Bronchial epithelial cell (primary cell): Measurements from ENCODE around the gene CD7. TPM values are rescaled to one million over a fixed set of nuclear protein-coding genes. Genes with fewer than 3 reads are reported as not detected.

Experiments used
- DNase-seq: peaks from one replicate; pipeline ENCODE4 v3.0.0-alpha.2; 2010; ENCODE audit warnings: low read depth
- FAIRE-seq: peaks from 2 replicates; lab custom pipeline; 2011; peaks lifted over from hg19 to GRCh38; lab: Jason Lieb, UNC
- H3K27me3 ChIP-seq: 2 replicates; pipeline ENCODE4 v1.5.1; 2011; ENCODE audit warnings: low read length; ENCODE audit not compliant: control insufficient read depth, insufficient read depth
- H3K36me3 ChIP-seq: 2 replicates; pipeline ENCODE4 v1.5.1; 2011; ENCODE audit warnings: low read length; ENCODE audit not compliant: control insufficient read depth, insufficient read depth
- H3K4me3 ChIP-seq: 2 replicates; pipeline ENCODE4 v1.5.1; 2011; ENCODE audit warnings: mild to moderate bottlenecking, low read depth, low read length, control low read depth
- CTCF ChIP-seq: IDR thresholded peaks from 2 replicates; pipeline ENCODE4 v1.5.1; 2011; ENCODE audit warnings: mild to moderate bottlenecking, moderate library complexity, low read length, control low read depth, inconsistent platforms; ENCODE audit not compliant: insufficient read depth, severe bottlenecking
- total RNA-seq: library from RNA; depleted of rRNA; stranded (reverse); fragments of >200 nt; gene quantifications from 2 replicates; pipeline ENCODE4 v1.2.1, GENCODE V29; 2014

Gene CD7
- total RNA-seq, 1 donor from 2014 or later = not detected

DNA sequence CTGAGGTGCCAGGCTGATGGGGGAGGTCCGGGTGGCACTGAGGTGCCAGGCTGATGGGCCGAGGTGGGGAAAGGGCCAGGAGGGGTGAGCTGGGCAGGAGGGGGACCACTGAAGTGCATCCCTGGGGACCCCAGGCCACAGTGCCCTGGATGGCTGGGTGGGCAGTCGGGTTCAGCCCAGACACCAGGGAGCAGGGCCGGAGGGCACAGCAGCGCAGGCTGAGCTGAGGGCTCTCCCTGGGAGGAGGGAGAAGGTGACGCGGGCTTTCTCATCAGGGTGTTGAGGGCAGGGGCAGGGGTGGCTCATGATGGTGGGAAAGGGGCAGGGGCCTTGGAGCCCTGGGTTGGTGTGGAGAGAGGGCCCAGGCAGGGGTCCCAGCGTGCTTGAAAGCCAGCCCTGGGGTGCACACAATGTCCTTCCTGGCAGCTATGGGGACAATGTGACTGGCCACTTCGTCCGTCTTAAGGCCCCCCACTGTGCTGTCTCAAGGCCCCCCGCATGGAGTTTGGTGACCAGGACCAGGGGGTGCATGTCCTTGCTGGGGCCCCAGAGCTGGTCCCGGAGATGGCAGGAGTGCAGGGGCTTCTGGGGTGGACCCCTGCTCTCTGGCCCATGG lies 16.0 kb downstream of the CD7 start:
- Histone ChIP-seq H3K36me3 (no peaks in the 10 kb centered on the region), H3K27me3 (no peaks in the 10 kb centered on the region), H3K4me3 (no peak overlapping the region)
- DNase-seq = no peak
- TF ChIP-seq CTCF = no peak
- no peak for FAIRE-seq

DNA sequence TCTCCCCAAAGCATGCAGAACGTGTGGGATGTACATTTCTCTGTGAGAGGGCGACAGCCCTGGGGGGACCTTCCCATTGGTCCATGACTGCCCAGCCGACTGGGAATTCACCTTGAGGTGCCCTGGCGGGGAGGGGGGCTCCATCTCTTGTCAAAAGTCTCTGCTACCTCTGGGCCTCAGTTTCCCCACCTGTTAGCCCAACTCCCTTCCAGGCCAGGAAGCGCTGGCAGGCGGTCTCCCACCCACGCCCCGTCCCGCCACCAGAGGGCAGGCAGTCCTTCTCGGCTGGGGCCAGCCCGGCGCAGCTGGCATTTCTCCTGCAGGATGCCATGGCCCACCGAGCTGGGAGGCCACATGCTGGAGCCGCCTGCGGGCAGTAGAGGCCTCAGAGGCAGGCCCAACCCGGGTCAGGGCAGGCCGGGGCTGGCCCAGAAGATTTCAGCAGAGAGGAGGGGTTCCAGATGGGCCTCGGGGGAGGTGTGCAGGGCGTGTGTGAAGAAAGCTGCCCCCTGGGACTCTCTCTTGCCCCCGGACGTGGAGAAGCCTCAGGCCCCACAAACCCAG lies 16.6 kb downstream of the CD7 start:
- peak; percentile 78 for TF ChIP-seq CTCF
- H3K4me3 ChIP-seq = no peak overlapping the region
- H3K36me3 ChIP-seq = no peaks in the 10 kb centered on the region
- no peaks in the 10 kb centered on the region for H3K27me3 ChIP-seq
- FAIRE-seq (no peak), DNase-seq (no peak)

DNA sequence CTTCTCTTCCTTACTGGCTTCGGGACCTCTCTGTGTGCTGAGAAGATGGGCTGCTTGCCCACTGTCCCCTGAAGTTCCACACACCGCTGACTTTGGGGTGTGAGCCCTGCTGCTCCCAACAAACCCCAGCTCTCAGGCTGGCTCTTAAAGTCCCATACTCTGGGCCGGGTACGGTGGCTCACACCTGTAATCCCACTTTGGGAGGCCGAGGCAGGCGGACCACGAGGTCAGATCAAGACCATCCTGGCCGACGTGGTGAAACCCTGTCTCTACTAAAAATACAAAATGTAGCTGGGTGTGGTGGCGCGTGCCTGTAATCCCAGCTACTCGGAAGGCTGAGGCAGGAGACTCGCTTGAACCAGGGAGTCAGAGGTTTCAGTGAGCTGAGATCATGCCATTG lies 17.2 kb downstream of the CD7 start:
- DNase-seq (no peak), FAIRE-seq (no peak)
- Histone ChIP-seq H3K27me3 (no peaks in the 10 kb centered on the region), H3K36me3 (no peaks in the 10 kb centered on the region), H3K4me3 (no peak overlapping the region)
- no peak for TF ChIP-seq CTCF

- Histone ChIP-seq H3K36me3 (no peaks in the 10 kb centered on the region), H3K4me3 (no peak overlapping the region), H3K27me3 (no peaks in the 10 kb centered on the region)
- no peak for TF ChIP-seq CTCF
- DNase-seq (no peak), FAIRE-seq (no peak)
Measured at GRCh38 chr17:82299452-82299851, 18.0 kb downstream of the CD7 start.

DNA sequence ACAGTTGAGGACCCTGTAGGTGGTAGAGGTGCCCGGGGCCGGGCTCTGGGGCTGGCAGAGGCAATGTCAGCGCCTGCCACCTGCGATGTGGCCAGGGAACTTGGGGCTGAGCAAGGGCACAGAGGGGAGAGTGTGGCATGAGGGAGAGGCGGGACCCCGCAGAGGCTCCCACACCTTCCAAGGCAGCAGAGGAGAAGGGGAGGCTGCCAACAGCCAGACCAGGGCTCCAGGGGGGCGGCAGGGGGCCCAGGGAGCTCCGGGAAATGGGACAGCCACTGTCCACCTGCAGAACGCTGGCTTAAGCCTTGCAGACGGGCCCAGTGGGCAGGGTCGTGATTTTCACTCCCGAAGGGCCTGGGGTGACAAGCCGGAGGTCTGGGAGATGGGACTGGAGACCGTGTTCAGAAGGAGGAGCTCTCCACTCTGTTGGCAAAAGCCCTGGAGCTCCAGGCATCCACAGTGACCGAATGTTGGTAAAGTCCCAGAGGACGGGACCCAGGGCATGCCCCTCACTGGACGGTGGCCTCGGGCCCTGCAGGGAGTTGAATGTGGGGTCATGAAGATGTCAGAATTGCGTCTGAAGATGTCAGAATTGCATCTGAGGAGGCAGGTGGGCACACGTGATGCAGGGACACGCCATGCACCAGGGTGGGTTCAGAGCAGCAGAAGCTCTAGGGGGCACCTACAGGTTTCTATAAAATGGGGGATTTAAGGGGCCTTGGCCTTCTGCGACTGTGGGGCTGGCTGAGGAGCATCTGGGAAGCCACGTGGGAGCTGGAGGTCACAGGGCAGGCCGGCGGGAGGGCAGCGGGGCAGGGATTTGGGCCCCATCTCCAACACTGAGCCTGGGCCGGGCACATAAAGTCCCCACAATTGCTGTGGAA lies 18.6 kb downstream of the CD7 start:
- DNase-seq = no peak
- TF ChIP-seq CTCF = no peak
- H3K4me3 ChIP-seq = peak overlapping the region; percentile 37

More for the DNA sequence above, 18.6 kb downstream of the CD7 start:
- H3K36me3 ChIP-seq = no peaks in the 10 kb centered on the region
- FAIRE-seq = no peak
- H3K27me3 ChIP-seq = no peaks in the 10 kb centered on the region
